CD4-positive, alpha-beta memory T cell (primary cell): ENCODE results near the gene DHRS12. TPM values are rescaled to one million over a fixed set of nuclear protein-coding genes. Genes with fewer than 3 reads are reported as not detected.
"Not testable (repeated sequence)": the region's sequence is repeated elsewhere in the genome, so short reads cannot be mapped to it uniquely, and the experiment has no call there.

ENCODE experiments used
- CTCF ChIA-PET: fragments of 350-600 bp; sonication (Branson Sonifier 250); formaldehyde crosslinking; loops from one replicate; lab custom pipeline; 2021; ENCODE audit warnings: inconsistent platforms; ENCODE audit not compliant: partially characterized antibody; lab: Charles Lee
- POLR2A ChIA-PET: fragments of 350-600 bp; sonication (Branson Sonifier 250); formaldehyde crosslinking; loops from one replicate; lab custom pipeline; 2021; ENCODE audit not compliant: partially characterized antibody; lab: Charles Lee
- DNase-seq, 5 donors: peaks; one replicate each; pipeline versions ENCODE4 v3.0.0 to v3.0.0-alpha.2; 2020 to 2022; ENCODE audit warnings: mixed read lengths in 1 of 5
- H3K27ac ChIP-seq: one replicate; pipeline ENCODE4 v1.7.0; 2013; ENCODE audit warnings: low read depth, low read length
- H3K27me3 ChIP-seq: 2 replicates; pipeline ENCODE4 v1.7.0; 2013; ENCODE audit warnings: mild to moderate bottlenecking, low read length, moderate library complexity; ENCODE audit not compliant: insufficient read depth
- H3K36me3 ChIP-seq: 2 replicates; pipeline ENCODE4 v1.7.0; 2013; ENCODE audit warnings: mild to moderate bottlenecking, low read length, moderate library complexity; ENCODE audit not compliant: insufficient read depth
- H3K4me1 ChIP-seq: 2 replicates; pipeline ENCODE4 v1.7.0; 2013; ENCODE audit warnings: mild to moderate bottlenecking, low read length, moderate library complexity; ENCODE audit not compliant: insufficient read depth
- H3K4me3 ChIP-seq, 2 donors: one replicate each; pipeline ENCODE4 v1.7.0; 2013; ENCODE audit warnings: low read length in 2 of 2, mild to moderate bottlenecking in 1 of 2
- H3K9me3 ChIP-seq, 2 donors: one replicate each; pipeline ENCODE4 v1.7.0; 2013; ENCODE audit warnings: low read length in 2 of 2, control low read depth in 1 of 2; ENCODE audit not compliant: control insufficient read depth in 1 of 2
- H3K27ac Mint-ChIP-seq, 7 donors: one replicate each; pipeline ENCODE4 v1.8.0; 2020 to 2021; ENCODE audit warnings: mixed read lengths in 7 of 7, mild to moderate bottlenecking in 6 of 7, inconsistent platforms in 3 of 7, moderate library complexity in 3 of 7
- H3K27me3 Mint-ChIP-seq, 2 donors: one replicate each; pipeline ENCODE4 v1.8.0; 2020 to 2021; ENCODE audit warnings: mixed read lengths in 2 of 2
- H3K36me3 Mint-ChIP-seq, 2 donors: one replicate each; pipeline ENCODE4 v1.8.0; 2020 to 2021; ENCODE audit warnings: mixed read lengths in 2 of 2, inconsistent platforms in 1 of 2, mild to moderate bottlenecking in 1 of 2
- H3K4me1 Mint-ChIP-seq, 4 donors: one replicate each; pipeline ENCODE4 v1.8.0; 2020 to 2021; ENCODE audit warnings: mixed read lengths in 4 of 4, mild to moderate bottlenecking in 1 of 4
- H3K4me3 Mint-ChIP-seq, 8 donors: one replicate each; pipeline ENCODE4 v1.8.0; 2020 to 2021; ENCODE audit warnings: mixed read lengths in 8 of 8, mild to moderate bottlenecking in 7 of 8, moderate library complexity in 6 of 8, inconsistent platforms in 3 of 8
- H3K9me3 Mint-ChIP-seq, 8 donors: one replicate each; pipeline ENCODE4 v1.8.0; 2020 to 2021; ENCODE audit warnings: mixed read lengths in 8 of 8, mild to moderate bottlenecking in 5 of 8, inconsistent platforms in 3 of 8, moderate library complexity in 1 of 8
- intact Hi-C: fragments of 100-400 bp; cut with micrococcal nuclease; formaldehyde crosslinking; loops from one replicate; pipeline ENCODE4 v1.15.1; 2023
- polyA plus RNA-seq, 2 donors: library from polyadenylated mRNA; unstranded; fragments of 300-500 nt; fragmentation: Illumina TruSeq; gene quantifications; one replicate each; pipeline ENCODE4 v1.2.3, GENCODE V29; 2021
- total RNA-seq, 2 experiments: library from RNA; stranded (reverse); gene quantifications; one replicate each; pipeline ENCODE4 v1.2.3, GENCODE V29; 2021

DHRS12 gene
- total and polyA plus RNA-seq, 4 experiments from 2014 or later = 23.6 to 38.9 (median 30.7) TPM

DNA sequence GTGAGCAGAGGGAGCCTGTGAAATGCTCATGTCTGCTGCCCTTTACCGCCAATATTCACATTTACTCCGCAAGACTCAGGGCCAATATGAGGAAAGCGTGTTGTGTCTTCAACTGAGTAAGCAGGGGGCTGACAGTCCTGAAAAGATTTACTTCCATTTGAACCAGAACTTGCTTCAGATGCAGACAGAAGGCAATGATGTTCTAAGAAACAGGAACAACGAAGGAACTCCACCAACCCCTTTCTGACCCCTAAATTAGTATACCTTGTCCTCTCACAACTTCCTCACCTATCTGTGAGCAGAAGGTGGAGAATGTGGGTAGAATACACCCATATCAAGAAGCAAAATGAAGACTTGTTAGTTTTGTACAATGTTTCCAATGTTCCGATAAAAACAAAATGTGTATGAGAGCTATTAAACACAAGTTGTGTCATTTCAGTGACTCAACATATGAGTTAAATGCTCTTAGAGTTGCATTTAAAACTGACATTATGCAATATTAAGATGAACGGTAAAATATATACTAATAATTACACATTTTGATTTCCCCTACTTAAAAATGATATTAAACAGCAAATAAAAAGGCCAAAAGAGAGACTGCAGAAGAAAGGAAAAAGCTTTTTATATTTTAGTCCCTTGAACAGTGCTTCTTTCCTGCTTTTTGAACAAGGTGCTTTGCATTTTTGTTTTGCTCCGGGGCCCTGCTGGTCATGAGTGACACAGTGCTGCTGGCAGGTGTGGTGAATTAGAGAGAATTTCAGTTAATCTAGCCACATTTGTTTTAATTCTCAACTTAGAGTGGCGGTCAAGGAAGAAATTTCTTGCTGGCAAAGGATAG, 25.0 kb upstream of the DHRS12 start:
- intact Hi-C loops = loop anchor here (5.0 to 10.0 kb wide), 3 partner anchors 363 to 1894 kb away; partner anchors contain the start of genes SPRYD7 and VPS36
- no peak overlapping the region for H3K4me3 ChIP-seq
- no peaks in the 10 kb centered on the region for H3K36me3 ChIP-seq
- POLR2A ChIA-PET = interaction anchor here (1.2 to 12.6 kb wide), 4 partner anchors 10 to 376 kb away, joined by 5 to 288 read pairs (median 53); partner anchors contain the start of genes DHRS12 and INTS6
- Mint-ChIP-seq H3K36me3 (peaks cover 0 to 1% of the 10 kb centered on the region in 2 donors), H3K4me3 (peak overlapping the region in 1 of 8 donors; percentile 26), H3K27me3 (no peaks in the 10 kb centered on the region), H3K27ac (peak overlapping the region; percentile 33 to 95 (median 82)), H3K4me1 (peaks cover 41 to 79% (median 63%) of the 10 kb centered on the region in 4 donors), H3K9me3 (no peaks in the 10 kb centered on the region)
- no peak overlapping the region for H3K27ac ChIP-seq
- no peaks in the 10 kb centered on the region for H3K27me3 ChIP-seq
- no peaks in the 10 kb centered on the region for H3K9me3 ChIP-seq
- DNase-seq = no peak
- CTCF ChIA-PET = interaction anchor here (0.9 to 8.3 kb wide), 6 partner anchors 9 to 31 kb away, joined by 3 to 232 read pairs (median 9); no protein-coding TSS in a partner anchor
- H3K4me1 ChIP-seq = peaks cover 54% of the 10 kb centered on the region

DNA sequence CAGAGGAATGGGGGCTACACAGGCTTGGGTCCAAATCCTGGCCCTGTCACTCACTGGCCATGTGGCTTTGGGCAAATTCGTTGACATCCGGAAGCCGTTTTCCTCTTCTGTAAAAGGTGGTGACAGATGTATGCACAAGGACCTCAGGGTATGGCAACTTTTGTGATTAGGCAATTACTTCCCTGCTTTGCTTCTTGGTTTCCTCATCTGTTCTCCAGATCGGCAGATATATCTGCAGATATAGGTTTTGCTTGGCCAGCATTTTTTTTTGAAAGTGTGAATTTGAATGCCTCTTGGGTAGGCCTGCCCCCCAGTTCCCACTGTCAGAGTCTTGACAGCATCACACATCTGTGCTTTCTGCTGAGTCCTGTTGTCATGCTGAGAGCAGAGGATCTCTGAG, 23.3 kb upstream of the DHRS12 start:
- Mint-ChIP-seq H3K9me3 (no peaks in the 10 kb centered on the region), H3K4me3 (peak overlapping the region in 7 of 8 donors; percentile 20 to 94 (median 88)), H3K36me3 (peaks cover 0 to 3% of the 10 kb centered on the region in 2 donors), H3K27me3 (no peaks in the 10 kb centered on the region), H3K27ac (peak overlapping the region; percentile 88 to 95 (median 94)), H3K4me1 (peaks cover 44 to 90% (median 68%) of the 10 kb centered on the region in 4 donors)
- Histone ChIP-seq H3K4me3 (peak overlapping the region in 1 of 2 donors; percentile 10), H3K27ac (peak overlapping the region; percentile 65), H3K27me3 (no peaks in the 10 kb centered on the region), H3K4me1 (peaks cover 65% of the 10 kb centered on the region), H3K36me3 (no peaks in the 10 kb centered on the region), H3K9me3 (no peaks in the 10 kb centered on the region)
- intact Hi-C loops = loop anchor here (5.0 to 10.0 kb wide), 3 partner anchors 365 to 1892 kb away; partner anchors contain the start of genes SPRYD7 and VPS36
- ChIA-PET POLR2A (interaction anchor here (0.9 to 12.6 kb wide), 6 partner anchors 8 to 374 kb away, joined by 3 to 288 read pairs (median 53); partner anchors contain the start of genes DHRS12 and INTS6), CTCF (interaction anchor here (0.9 to 8.3 kb wide), 5 partner anchors 13 to 392 kb away, joined by 3 to 232 read pairs (median 5); no protein-coding TSS in a partner anchor)
- peak in 1 of 5 donors; percentile 24 for DNase-seq

DNA sequence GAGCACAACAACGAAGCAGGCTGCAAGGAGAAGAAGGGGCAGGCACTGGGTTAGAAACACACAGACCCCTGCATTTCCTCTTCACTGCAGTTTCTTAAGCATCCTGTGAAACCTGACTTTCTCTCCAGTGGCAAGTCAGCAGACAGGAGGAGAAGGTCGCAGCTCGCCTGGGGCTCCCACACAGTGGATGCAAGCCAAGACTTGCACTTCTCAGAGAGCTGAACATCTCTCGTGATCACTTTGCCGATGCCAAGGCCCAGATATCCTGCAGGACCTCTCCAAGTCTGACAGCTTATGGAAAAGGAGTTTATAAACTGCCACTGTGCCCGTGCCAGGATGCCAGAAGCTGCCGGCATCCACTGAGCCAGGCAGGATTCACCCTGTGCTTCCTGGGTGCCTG, 22.6 kb upstream of the DHRS12 start:
- Histone ChIP-seq H3K4me1 (peaks cover 67% of the 10 kb centered on the region), H3K27me3 (no peaks in the 10 kb centered on the region), H3K27ac (peak overlapping the region; percentile 65), H3K9me3 (no peaks in the 10 kb centered on the region), H3K36me3 (no peaks in the 10 kb centered on the region), H3K4me3 (peak overlapping the region in 1 of 2 donors; percentile 10)
- H3K36me3 Mint-ChIP-seq = peaks cover 0 to 3% of the 10 kb centered on the region in 2 donors
- no peaks in the 10 kb centered on the region for H3K27me3 Mint-ChIP-seq
- H3K27ac Mint-ChIP-seq = peak overlapping the region; percentile 88 to 95 (median 94)
- POLR2A ChIA-PET = interaction anchor here (1.0 to 12.6 kb wide), 5 partner anchors 12 to 374 kb away, joined by 3 to 288 read pairs (median 86); partner anchors contain the start of genes DHRS12 and INTS6
- H3K9me3 Mint-ChIP-seq = no peaks in the 10 kb centered on the region
- H3K4me3 Mint-ChIP-seq = peak overlapping the region; percentile 41 to 94 (median 88)
- DNase-seq = no peak
- H3K4me1 Mint-ChIP-seq = peaks cover 45 to 90% (median 67%) of the 10 kb centered on the region in 4 donors
- intact Hi-C loops = loop anchor here (5.0 to 10.0 kb wide), 3 partner anchors 366 to 1892 kb away; partner anchors contain the start of genes SPRYD7 and VPS36
- CTCF ChIA-PET = interaction anchor here (1.1 to 9.5 kb wide), 8 partner anchors 7 to 394 kb away, joined by 3 to 232 read pairs (median 5); partner anchors contain the start of gene TMEM272

DNA sequence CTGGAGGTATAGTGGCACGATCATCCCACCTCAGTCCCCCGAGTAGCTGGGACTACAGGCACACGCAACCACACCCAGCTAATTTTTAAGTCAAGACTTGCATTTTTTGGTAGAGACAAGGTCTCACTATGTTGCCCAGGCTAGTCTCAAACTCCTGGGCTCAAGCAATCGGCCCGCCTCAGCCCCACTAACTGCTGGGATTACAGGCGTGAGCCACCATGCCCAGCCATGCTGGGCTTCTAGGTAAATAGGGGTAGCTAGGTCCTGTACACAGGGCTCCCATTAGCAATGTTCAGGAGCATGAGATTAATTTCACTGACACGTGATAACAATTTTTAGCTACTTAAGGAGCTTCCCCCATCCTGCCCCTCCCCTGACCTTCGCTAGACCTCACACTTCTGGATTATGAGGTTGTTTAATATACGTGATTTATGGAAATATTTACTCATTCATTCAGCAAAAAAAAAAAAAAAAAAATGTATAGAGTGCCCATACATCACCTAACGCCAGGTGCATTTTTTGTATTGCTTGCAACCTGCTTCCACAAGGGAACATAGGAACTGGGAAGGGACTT, 21.8 kb upstream of the DHRS12 start:
- DNase-seq = peak in 1 of 5 donors; percentile 73
- Histone ChIP-seq H3K4me1 (peaks cover 75% of the 10 kb centered on the region), H3K27me3 (no peaks in the 10 kb centered on the region), H3K36me3 (no peaks in the 10 kb centered on the region), H3K9me3 (no peaks in the 10 kb centered on the region), H3K4me3 (peak overlapping the region; percentile 31 to 56), H3K27ac (peak overlapping the region; percentile 65)
- no peaks in the 10 kb centered on the region for H3K27me3 Mint-ChIP-seq
- peaks cover 51 to 95% (median 73%) of the 10 kb centered on the region in 4 donors for H3K4me1 Mint-ChIP-seq
- peak overlapping the region; percentile 88 to 95 (median 94) for H3K27ac Mint-ChIP-seq
- peaks cover 0 to 3% of the 10 kb centered on the region in 2 donors for H3K36me3 Mint-ChIP-seq
- ChIA-PET CTCF (interaction anchor here (0.7 to 9.5 kb wide), 13 partner anchors 8 to 625 kb away, joined by 3 to 232 read pairs (median 5); partner anchors contain the start of genes INTS6, TMEM272 and VPS36), POLR2A (interaction anchor here (0.7 to 12.6 kb wide), 12 partner anchors 8 to 2000 kb away, joined by 3 to 288 read pairs (median 4); partner anchors contain the start of genes ATP7B, DHRS12, INTS6 and NEK3)
- H3K4me3 Mint-ChIP-seq = peak overlapping the region; percentile 86 to 95 (median 90)
- intact Hi-C loops = loop anchor here (1.0 to 10.0 kb wide), 7 partner anchors 10 to 1891 kb away; partner anchors contain the start of genes INTS6, SPRYD7, VPS36 and WDFY2
- no peaks in the 10 kb centered on the region for H3K9me3 Mint-ChIP-seq

DNA sequence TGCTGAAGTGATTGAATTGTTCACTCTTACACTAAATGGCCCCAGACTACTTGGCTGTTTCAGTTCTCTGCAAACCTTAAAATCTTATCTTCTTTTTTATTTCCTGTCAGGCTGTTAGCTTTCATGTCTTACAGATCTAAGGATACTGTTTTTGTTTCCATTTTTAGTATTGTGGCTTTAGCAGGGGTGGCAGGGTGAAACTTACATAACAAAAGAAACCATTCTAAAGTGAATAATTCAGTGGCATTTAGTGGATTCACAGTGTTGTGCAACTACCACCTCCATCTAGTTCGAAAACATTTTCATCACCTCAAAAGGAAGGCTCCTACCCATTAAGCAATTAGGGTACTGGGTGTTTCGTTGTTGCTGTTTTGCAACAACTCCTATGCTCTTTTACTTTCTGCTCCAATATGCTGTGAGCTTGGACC, 21.2 kb upstream of the DHRS12 start:
- Mint-ChIP-seq H3K36me3 (peaks cover 0 to 4% of the 10 kb centered on the region in 2 donors), H3K27me3 (no peaks in the 10 kb centered on the region), H3K4me1 (peaks cover 56 to 99% (median 77%) of the 10 kb centered on the region in 4 donors), H3K27ac (peak overlapping the region; percentile 88 to 95 (median 94)), H3K9me3 (no peaks in the 10 kb centered on the region), H3K4me3 (peak overlapping the region; percentile 86 to 95 (median 90))
- Histone ChIP-seq H3K9me3 (no peaks in the 10 kb centered on the region), H3K36me3 (no peaks in the 10 kb centered on the region), H3K27ac (peak overlapping the region; percentile 65), H3K27me3 (no peaks in the 10 kb centered on the region), H3K4me3 (peak overlapping the region; percentile 31 to 56), H3K4me1 (peaks cover 81% of the 10 kb centered on the region)
- ChIA-PET POLR2A (interaction anchor here (0.7 to 12.6 kb wide), 12 partner anchors 9 to 1999 kb away, joined by 3 to 288 read pairs (median 4); partner anchors contain the start of genes ATP7B, DHRS12, INTS6 and NEK3), CTCF (interaction anchor here (0.7 to 9.5 kb wide), 11 partner anchors 8 to 392 kb away, joined by 3 to 232 read pairs (median 5); partner anchors contain the start of genes INTS6 and TMEM272)
- peak; percentile 57 to 84 (median 79) for DNase-seq
- intact Hi-C loops = loop anchor here (1.0 to 10.0 kb wide), 7 partner anchors 10 to 1890 kb away; partner anchors contain the start of genes INTS6, SPRYD7, VPS36 and WDFY2

DNA sequence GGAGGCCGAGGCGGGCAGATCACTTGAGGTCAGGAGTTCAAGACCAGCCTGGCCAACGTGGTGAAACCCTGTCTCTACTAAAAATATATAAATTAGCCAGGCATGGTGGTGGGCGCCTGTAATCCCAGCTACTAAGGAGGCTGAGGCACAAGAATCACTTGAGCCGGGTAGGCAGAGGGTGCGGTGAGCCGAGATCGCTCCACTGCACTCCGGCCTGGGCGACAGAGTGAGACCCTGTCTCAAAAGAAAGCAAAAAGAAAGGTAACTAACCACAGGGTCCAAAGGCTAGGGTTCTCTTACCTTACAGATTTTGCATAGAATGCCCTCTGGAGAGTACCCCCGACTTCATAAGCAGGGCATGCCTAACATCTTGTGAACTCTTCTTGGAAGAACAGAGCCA, 20.7 kb upstream of the DHRS12 start:
- Mint-ChIP-seq H3K27ac (peak overlapping the region; percentile 88 to 95 (median 94)), H3K4me3 (peak overlapping the region; percentile 86 to 95 (median 90)), H3K4me1 (peaks cover 60 to 99% (median 78%) of the 10 kb centered on the region in 4 donors)
- not testable (repeated sequence) for H3K9me3 Mint-ChIP-seq, H3K9me3 ChIP-seq, H3K27me3 ChIP-seq, H3K27me3 Mint-ChIP-seq, DNase-seq, H3K36me3 Mint-ChIP-seq, H3K36me3 ChIP-seq
- CTCF ChIA-PET = interaction anchor here (1.4 to 9.5 kb wide), 6 partner anchors 9 to 370 kb away, joined by 3 to 232 read pairs (median 6); partner anchors contain the start of gene TMEM272
- intact Hi-C loops = loop anchor here (1.0 to 10.0 kb wide), 8 partner anchors 9 to 1890 kb away; partner anchors contain the start of genes ALG11, ATP7B, INTS6 and SPRYD7
- Histone ChIP-seq H3K4me3 (peak overlapping the region; percentile 12 to 56), H3K4me1 (peaks cover 86% of the 10 kb centered on the region), H3K27ac (peak overlapping the region; percentile 65)
- POLR2A ChIA-PET = interaction anchor here (1.0 to 12.6 kb wide), 10 partner anchors 10 to 372 kb away, joined by 3 to 288 read pairs (median 5); partner anchors contain the start of genes ATP7B, DHRS12, INTS6 and NEK3
